BJ (cell line): Measurements from ENCODE around the gene ZMAT5. TPM values are rescaled to one million over a fixed set of nuclear protein-coding genes. Genes with fewer than 3 reads are reported as not detected.

Experiments
- CTCF ChIA-PET: fragments of 350-600 bp; formaldehyde crosslinking; extraction: SDS; loops from one replicate; lab custom pipeline; 2021; ENCODE audit warnings: antibody characterized with exemption, inconsistent platforms; lab: Yijun Ruan, JAX
- POLR2A ChIA-PET: fragments of 300-600 bp; sonication (Branson Sonifier 250); formaldehyde crosslinking; extraction: SDS; loops from one replicate; lab custom pipeline; 2021; ENCODE audit warnings: antibody characterized with exemption; lab: Charles Lee
- DNase-seq: peaks from one replicate; pipeline ENCODE4 v3.0.0-alpha.2; 2011; ENCODE audit warnings: low read depth
- H3K27me3 ChIP-seq: 2 replicates; pipeline ENCODE4 v1.6.0; 2011; ENCODE audit warnings: low read length; ENCODE audit not compliant: control insufficient read depth, insufficient read depth
- H3K36me3 ChIP-seq: 2 replicates; pipeline ENCODE4 v1.5.1; 2011; ENCODE audit warnings: low read length; ENCODE audit not compliant: control insufficient read depth, insufficient read depth
- H3K4me3 ChIP-seq: 2 replicates; pipeline ENCODE4 v1.5.1; 2011; ENCODE audit warnings: low read depth, mild to moderate bottlenecking, control low read depth, low read length
- CTCF ChIP-seq: IDR thresholded peaks from 2 replicates; pipeline ENCODE4 v1.5.1; 2011; ENCODE audit warnings: low read depth, mild to moderate bottlenecking, control low read depth, inconsistent platforms, low read length, moderate library complexity; ENCODE audit not compliant: insufficient read depth
- polyA plus RNA-seq: library from polyadenylated mRNA; depleted of rRNA; stranded (reverse); fragments of >200 nt; gene quantifications from 2 replicates; pipeline ENCODE4 v1.2.3, GENCODE V29; 2011

Gene ZMAT5
- polyA plus RNA-seq, 1 experiment, result 29.0 TPM

DNA sequence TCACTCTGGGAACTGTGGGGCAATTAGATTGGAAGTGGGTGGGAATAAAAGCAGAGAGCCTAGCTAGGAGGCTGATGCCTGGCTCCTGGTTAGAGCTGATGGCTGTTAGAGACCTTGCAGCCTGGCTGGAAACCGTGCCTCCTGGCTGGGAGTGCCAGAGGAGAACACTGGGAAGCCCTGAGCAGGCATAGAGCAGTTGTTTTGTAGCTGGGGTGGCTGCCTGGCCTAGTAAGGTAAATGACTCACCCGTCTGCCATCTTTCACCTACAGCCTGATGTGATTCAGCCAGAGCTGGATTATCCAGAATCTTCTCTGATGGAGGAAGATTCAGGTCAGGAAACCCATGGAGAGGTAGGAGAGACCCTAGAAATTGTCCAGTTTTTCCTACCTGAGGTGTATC, 6.4 kb upstream of the ZMAT5 start:
- TF ChIP-seq CTCF, result no peak
- CTCF ChIA-PET, result interaction anchor here (0.9 to 3.3 kb wide), 4 partner anchors 23 to 315 kb away, joined by 3 to 19 read pairs (median 6); no protein-coding TSS in a partner anchor
- Histone ChIP-seq H3K4me3 (no peak overlapping the region), H3K36me3 (peaks cover 4% of the 10 kb centered on the region), H3K27me3 (no peaks in the 10 kb centered on the region)
- no peak for DNase-seq
- POLR2A ChIA-PET, result interaction anchor here (0.6 kb wide), 1 partner anchor 9 kb away, joined by 6 read pairs; no protein-coding TSS in a partner anchor

- POLR2A ChIA-PET, result no interaction called here
- Histone ChIP-seq H3K27me3 (no peaks in the 10 kb centered on the region), H3K4me3 (no peak overlapping the region), H3K36me3 (peaks cover 4% of the 10 kb centered on the region)
- DNase-seq, result no peak
- CTCF ChIA-PET, result interaction anchor here (0.7 to 3.3 kb wide), 6 partner anchors 24 to 234 kb away, joined by 3 to 19 read pairs (median 3); no protein-coding TSS in a partner anchor
- peak; percentile 64 for TF ChIP-seq CTCF
These were observed 5.4 kb upstream of the ZMAT5 start for GRCh38 chr22:29772170-29772641.

DNA sequence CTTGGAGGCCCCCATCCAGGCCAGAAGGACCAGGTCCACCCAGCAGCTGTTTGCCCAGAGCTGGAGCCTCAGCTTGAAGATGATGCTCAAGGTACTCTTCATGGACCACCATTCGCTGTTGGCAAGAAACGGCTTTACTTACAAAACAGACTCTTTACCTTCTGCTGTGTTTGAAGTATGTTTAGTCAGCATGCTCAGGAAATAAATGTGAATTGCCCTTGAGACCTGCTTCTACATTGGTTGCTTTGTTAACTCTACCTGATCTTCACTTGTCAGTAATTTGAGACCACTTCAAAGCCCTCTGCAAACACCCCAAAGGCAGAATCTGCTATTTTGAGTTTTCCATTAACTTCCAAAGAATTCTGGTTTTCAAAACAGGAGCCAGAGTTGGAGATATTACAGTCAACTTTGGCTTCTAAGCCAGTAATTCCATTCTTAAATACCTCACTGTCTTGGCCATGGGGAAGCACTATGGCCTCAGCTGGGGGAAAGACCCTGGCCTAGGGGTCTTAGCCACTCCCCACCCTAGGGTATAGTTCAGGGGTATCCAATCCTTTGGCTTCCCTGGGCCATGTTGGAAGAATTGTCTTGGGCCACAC, 3.0 kb upstream of the ZMAT5 start:
- ChIA-PET CTCF (interaction anchor here (0.6 to 1.2 kb wide), 3 partner anchors 8 to 237 kb away, joined by 3 to 4 read pairs (median 3); no protein-coding TSS in a partner anchor), POLR2A (no interaction called here)
- no peak for DNase-seq
- Histone ChIP-seq H3K27me3 (no peaks in the 10 kb centered on the region), H3K4me3 (no peak overlapping the region), H3K36me3 (peaks cover 4% of the 10 kb centered on the region)
- TF ChIP-seq CTCF, result no peak

- TF ChIP-seq CTCF, result no peak
- DNase-seq, result no peak
These were observed 1.4 kb upstream of the ZMAT5 start for GRCh38 chr22:29768052-29768693.

More at GRCh38 chr22:29768052-29768693, 1.4 kb upstream of the ZMAT5 start:
- Histone ChIP-seq H3K4me3 (peak overlapping the region; percentile 85), H3K36me3 (peaks cover 4% of the 10 kb centered on the region), H3K27me3 (no peaks in the 10 kb centered on the region)
- ChIA-PET CTCF (no interaction called here), POLR2A (no interaction called here)
